ENCODE measurements around the gene MGAT5. TPM values are rescaled to one million over a fixed set of nuclear protein-coding genes. Genes with fewer than 3 reads are reported as not detected.
"Not testable (repeated sequence)": the region's sequence is repeated elsewhere in the genome, so short reads cannot be mapped to it uniquely, and the experiment has no call there.

Gene MGAT5
- total RNA-seq, 1 experiment from 2014 or later: 34.0 TPM

DNA sequence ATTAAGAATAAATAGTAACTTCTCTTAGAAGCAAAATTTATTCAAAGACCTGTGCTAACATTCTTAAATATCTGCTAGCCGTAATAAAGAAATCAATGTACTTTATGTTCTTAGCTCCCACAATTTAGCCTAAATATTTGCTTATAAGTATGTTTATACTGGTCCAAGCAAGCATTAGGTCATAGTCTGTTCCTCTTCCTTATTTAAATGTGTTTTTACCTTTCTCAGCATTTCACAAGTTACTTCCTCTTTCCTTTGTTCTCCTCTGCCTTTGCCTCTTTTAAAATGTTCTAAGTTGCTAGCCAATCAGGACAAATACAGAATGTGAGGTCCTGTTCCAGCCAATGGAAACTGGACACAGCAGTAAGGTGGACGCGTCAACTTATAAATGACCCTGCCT is 40.7 kb downstream of the MGAT5 start:
- H3K4me3 ChIP-seq (replicated peaks in 1 of 2; ENCODE audit: low read depth in 1 of 2, low read length in 2 of 2); H3K27ac ChIP-seq (ENCODE audit: low read depth, low read length); H2AFZ ChIP-seq (ENCODE audit: low read depth, low read length, poor library complexity, severe bottlenecking); H3K4me2 ChIP-seq (ENCODE audit: low read length); RAD21 ChIA-PET (ENCODE audit: low non-redundant PET in 1 of 2, low total read pairs in 2 of 2, uncharacterized antibody in 2 of 2, unreplicated experiment in 2 of 2); H3K36me3 ChIP-seq (ENCODE audit: control insufficient read depth in 1 of 2, insufficient read depth in 2 of 2, low read length in 2 of 2); DNase-seq (ENCODE audit: low read depth, low spot score); H3K9me3 ChIP-seq (ENCODE audit: control insufficient read depth in 1 of 2, insufficient read depth in 1 of 2, low read depth in 1 of 2, low read length in 2 of 2); H4K20me1 ChIP-seq (ENCODE audit: insufficient read depth); H3K9me2 ChIP-seq (ENCODE audit: insufficient read depth); CTCF ChIA-PET; BruUV-seq (replicated peaks); H3K79me2 ChIP-seq (ENCODE audit: insufficient read depth, low read length); intact Hi-C loops (cut with micrococcal nuclease); H3K4me1 ChIP-seq (ENCODE audit: control insufficient read depth in 1 of 2, insufficient read depth in 2 of 2, low read length in 2 of 2); ATAC-seq; H3K27me3 ChIP-seq (ENCODE audit: insufficient read depth, low read length); H3K9ac ChIP-seq (ENCODE audit: low read length); POLR2A ChIA-PET: not testable (repeated sequence)

DNA sequence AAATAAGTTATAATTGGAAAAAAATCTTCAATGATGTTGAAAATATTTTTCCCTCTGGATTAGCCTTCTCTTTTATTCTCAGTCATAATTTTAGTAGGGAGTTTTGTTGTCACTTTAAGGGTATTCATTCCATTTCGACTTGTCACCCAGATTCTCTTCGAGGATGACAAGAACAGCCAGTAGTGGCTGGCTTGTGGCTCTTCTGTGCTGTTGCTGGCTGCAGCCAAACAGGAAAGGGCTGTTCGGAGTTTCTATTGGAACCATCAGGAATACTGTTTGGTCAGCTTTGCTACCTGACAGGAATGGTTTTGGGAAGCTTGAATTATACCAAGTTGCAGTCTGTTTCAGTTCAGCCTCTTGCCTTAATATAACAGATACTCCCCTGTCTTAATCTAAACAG is 41.6 kb downstream of the MGAT5 start:
- Histone ChIP-seq H3K9ac (ENCODE audit: low read length) (no peak overlapping the region), H3K27me3 (ENCODE audit: insufficient read depth, low read length) (no peaks in the 10 kb centered on the region), H2AFZ (ENCODE audit: low read depth, low read length, poor library complexity, severe bottlenecking) (no peak overlapping the region), H3K4me2 (ENCODE audit: low read length) (no peak overlapping the region), H3K36me3 (ENCODE audit: control insufficient read depth in 1 of 2, insufficient read depth in 2 of 2, low read length in 2 of 2) (no peaks in the 10 kb centered on the region), H3K9me3 (ENCODE audit: control insufficient read depth in 1 of 2, insufficient read depth in 1 of 2, low read depth in 1 of 2, low read length in 2 of 2) (no peaks in the 10 kb centered on the region), H3K27ac (ENCODE audit: low read depth, low read length) (no peak overlapping the region), H3K4me1 (ENCODE audit: control insufficient read depth in 1 of 2, insufficient read depth in 2 of 2, low read length in 2 of 2) (no peaks in the 10 kb centered on the region), H3K4me3 (replicated peaks in 1 of 2; ENCODE audit: low read depth in 1 of 2, low read length in 2 of 2) (no peak overlapping the region), H4K20me1 (ENCODE audit: insufficient read depth) (no peaks in the 10 kb centered on the region), H3K79me2 (ENCODE audit: insufficient read depth, low read length) (no peaks in the 10 kb centered on the region), H3K9me2 (ENCODE audit: insufficient read depth) (no peaks in the 10 kb centered on the region)
- CTCF ChIA-PET: no interaction called here
- intact Hi-C loops (cut with micrococcal nuclease): no loop called here
- BruUV-seq (replicated peaks): no TSS peak
- TF ChIP-seq ZFX (IDR thresholded peaks at IDR 0.05) (no peak), EZH2 (IDR thresholded peaks at IDR 0.05) (no peak), JUND (IDR thresholded peaks at IDR 0.05) (no peak), ZNF274 (IDR thresholded peaks at IDR 0.05; ENCODE audit: low read depth, low read length) (no peak), FOSL1 (IDR thresholded peaks at IDR 0.05; ENCODE audit: low read depth) (no peak), SRF (IDR thresholded peaks at IDR 0.05; ENCODE audit: low read depth) (no peak), POLR2A (IDR thresholded peaks at IDR 0.05; ENCODE audit: borderline replicate concordance, extremely low read depth, insufficient read depth, insufficient read length) (no peak), ELF1 (IDR thresholded peaks at IDR 0.05; ENCODE audit: borderline replicate concordance, low read depth) (no peak)
- TF ChIP-seq, protein P1, sequence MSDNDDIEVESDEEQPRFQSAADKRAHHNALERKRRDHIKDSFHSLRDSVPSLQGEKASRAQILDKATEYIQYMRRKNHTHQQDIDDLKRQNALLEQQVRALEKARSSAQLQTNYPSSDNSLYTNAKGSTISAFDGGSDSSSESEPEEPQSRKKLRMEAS (IDR thresholded peaks at IDR 0.05): no peak
- TF ChIP-seq, protein P2, sequence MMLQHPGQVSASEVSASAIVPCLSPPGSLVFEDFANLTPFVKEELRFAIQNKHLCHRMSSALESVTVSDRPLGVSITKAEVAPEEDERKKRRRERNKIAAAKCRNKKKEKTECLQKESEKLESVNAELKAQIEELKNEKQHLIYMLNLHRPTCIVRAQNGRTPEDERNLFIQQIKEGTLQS (IDR thresholded peaks at IDR 0.05): no peak
- TF ChIP-seq, protein P3, sequence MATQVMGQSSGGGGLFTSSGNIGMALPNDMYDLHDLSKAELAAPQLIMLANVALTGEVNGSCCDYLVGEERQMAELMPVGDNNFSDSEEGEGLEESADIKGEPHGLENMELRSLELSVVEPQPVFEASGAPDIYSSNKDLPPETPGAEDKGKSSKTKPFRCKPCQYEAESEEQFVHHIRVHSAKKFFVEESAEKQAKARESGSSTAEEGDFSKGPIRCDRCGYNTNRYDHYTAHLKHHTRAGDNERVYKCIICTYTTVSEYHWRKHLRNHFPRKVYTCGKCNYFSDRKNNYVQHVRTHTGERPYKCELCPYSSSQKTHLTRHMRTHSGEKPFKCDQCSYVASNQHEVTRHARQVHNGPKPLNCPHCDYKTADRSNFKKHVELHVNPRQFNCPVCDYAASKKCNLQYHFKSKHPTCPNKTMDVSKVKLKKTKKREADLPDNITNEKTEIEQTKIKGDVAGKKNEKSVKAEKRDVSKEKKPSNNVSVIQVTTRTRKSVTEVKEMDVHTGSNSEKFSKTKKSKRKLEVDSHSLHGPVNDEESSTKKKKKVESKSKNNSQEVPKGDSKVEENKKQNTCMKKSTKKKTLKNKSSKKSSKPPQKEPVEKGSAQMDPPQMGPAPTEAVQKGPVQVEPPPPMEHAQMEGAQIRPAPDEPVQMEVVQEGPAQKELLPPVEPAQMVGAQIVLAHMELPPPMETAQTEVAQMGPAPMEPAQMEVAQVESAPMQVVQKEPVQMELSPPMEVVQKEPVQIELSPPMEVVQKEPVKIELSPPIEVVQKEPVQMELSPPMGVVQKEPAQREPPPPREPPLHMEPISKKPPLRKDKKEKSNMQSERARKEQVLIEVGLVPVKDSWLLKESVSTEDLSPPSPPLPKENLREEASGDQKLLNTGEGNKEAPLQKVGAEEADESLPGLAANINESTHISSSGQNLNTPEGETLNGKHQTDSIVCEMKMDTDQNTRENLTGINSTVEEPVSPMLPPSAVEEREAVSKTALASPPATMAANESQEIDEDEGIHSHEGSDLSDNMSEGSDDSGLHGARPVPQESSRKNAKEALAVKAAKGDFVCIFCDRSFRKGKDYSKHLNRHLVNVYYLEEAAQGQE (IDR thresholded peaks at IDR 0.05; ENCODE audit: low read depth): no peak
- POLR2A ChIA-PET: no interaction called here
- ATAC-seq (no peak), DNase-seq (ENCODE audit: low read depth, low spot score) (no peak)
- RAD21 ChIA-PET (ENCODE audit: low non-redundant PET in 1 of 2, low total read pairs in 2 of 2, uncharacterized antibody in 2 of 2, unreplicated experiment in 2 of 2): no interaction called here

Measured in HCT116 (cell line).